Activated naive CD8-positive, alpha-beta T cell treated with anti-CD3 and anti-CD28 coated beads, Interleukin-2, amount 50 U/mL, for 24 hours (primary cell): ENCODE measurements around the gene AP1AR.
A peak's percentile ranks its signal among the peaks of the same experiment; 100 is the strongest.
"Not testable (repeated sequence)": the region's sequence is repeated elsewhere in the genome, so short reads cannot be mapped to it uniquely, and the experiment has no call there.

Experiments used
- ATAC-seq: fragments of 150-1000 bp; cut with Tn5 transposase; one replicate; pipeline ENCODE4 v1.10.0; 2021
- DNase-seq: peaks from one replicate; pipeline ENCODE4 v3.0.0; 2021
- H3K27ac Mint-ChIP-seq: one replicate; pipeline ENCODE4 v1.8.0; 2021; ENCODE audit warnings: mild to moderate bottlenecking, mixed read lengths
- H3K27me3 Mint-ChIP-seq: one replicate; pipeline ENCODE4 v1.8.0; 2021; ENCODE audit warnings: mixed read lengths
- H3K36me3 Mint-ChIP-seq: one replicate; pipeline ENCODE4 v1.8.0; 2021; ENCODE audit warnings: low read depth, mixed read lengths
- H3K4me1 Mint-ChIP-seq: one replicate; pipeline ENCODE4 v1.8.0; 2021; ENCODE audit warnings: mixed read lengths
- H3K4me3 Mint-ChIP-seq: one replicate; pipeline ENCODE4 v1.8.0; 2021; ENCODE audit warnings: mild to moderate bottlenecking, moderate library complexity, mixed read lengths
- H3K9me3 Mint-ChIP-seq: one replicate; pipeline ENCODE4 v1.8.0; 2021; ENCODE audit warnings: mixed read lengths

Gene AP1AR

GRCh38 chr4:112208137-112209095 lies 23.2 kb upstream of the AP1AR start:
- H3K27ac Mint-ChIP-seq, ATAC-seq, DNase-seq, H3K4me3 Mint-ChIP-seq, H3K27me3 Mint-ChIP-seq, H3K4me1 Mint-ChIP-seq, H3K9me3 Mint-ChIP-seq, H3K36me3 Mint-ChIP-seq: not testable (repeated sequence)

DNA sequence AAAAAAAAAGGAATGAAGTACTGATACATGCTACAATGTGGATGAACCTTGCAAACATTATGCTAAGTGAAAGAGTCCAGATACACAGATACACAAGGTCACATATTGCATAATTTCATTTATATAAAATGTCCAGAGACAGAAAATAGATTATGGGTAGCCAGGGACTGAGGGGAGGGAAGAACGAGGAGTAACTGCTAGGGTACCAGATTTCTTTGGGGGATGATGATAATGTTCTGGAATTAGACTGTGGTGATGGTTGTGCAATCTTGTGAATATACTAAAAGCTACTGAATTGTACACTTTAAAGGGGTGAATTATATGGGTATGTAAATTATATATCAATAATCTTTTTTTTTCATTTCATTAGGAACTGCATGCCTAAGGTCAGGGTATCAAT lies 20.8 kb upstream of the AP1AR start:
- Mint-ChIP-seq H3K27ac (no peak overlapping the region), H3K27me3 (no peaks in the 10 kb centered on the region), H3K9me3 (no peaks in the 10 kb centered on the region), H3K4me1 (peaks cover 5% of the 10 kb centered on the region), H3K4me3 (no peak overlapping the region), H3K36me3 (no peaks in the 10 kb centered on the region)
- ATAC-seq, result no peak
- DNase-seq, result no peak

GRCh38 chr4:112213091-112213490 lies 18.5 kb upstream of the AP1AR start:
- no peak for DNase-seq
- Mint-ChIP-seq H3K27ac (no peak overlapping the region), H3K4me1 (peaks cover 5% of the 10 kb centered on the region), H3K9me3 (no peaks in the 10 kb centered on the region), H3K4me3 (no peak overlapping the region), H3K36me3 (no peaks in the 10 kb centered on the region), H3K27me3 (no peaks in the 10 kb centered on the region)
- no peak for ATAC-seq

GRCh38 chr4:112213856-112214255 lies 17.7 kb upstream of the AP1AR start:
- Mint-ChIP-seq H3K4me3 (no peak overlapping the region), H3K4me1 (peaks cover 5% of the 10 kb centered on the region), H3K36me3 (no peaks in the 10 kb centered on the region), H3K27me3 (no peaks in the 10 kb centered on the region), H3K9me3 (no peaks in the 10 kb centered on the region), H3K27ac (no peak overlapping the region)
- ATAC-seq, result no peak
- no peak for DNase-seq

DNA sequence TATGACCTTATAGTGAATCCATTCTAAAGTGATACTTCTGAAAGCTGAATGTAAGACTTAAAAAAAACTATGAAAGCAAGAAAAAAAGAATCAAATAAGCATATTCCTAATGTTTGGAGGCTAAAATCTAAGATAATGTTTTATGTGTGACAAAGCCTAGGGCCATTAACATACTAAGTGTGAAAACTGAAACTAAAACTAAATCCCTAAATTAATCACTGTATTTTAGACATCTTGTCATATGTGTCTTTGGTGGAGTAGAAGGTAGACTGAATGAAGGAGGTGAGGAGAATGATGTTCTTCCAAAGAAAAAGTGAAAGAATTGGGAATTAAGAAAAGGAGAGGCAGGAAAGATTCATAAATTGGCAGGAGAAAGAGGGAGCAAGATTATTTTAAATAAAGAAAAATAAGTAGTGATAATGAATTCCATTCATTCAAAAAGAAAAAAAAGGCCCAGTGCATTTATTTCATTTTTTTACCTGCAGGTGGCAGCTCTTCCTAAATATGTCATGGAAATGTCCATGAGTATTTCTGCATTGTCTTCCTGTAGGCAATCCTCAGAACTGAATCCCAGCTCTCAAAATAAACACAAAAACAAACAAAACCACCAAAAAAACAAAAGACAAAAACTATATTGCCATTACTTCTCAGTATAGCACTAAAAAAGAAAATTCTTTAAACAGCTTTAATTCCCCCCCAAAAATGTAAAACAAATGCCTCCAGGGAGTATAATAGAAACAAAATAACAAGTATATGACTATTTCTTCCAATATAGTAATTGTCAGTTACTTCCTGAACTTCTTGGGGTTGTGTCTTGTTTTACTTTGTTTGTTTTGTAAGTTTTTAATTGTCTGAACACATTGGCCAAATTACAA lies 17.0 kb upstream of the AP1AR start:
- Mint-ChIP-seq H3K36me3 (no peaks in the 10 kb centered on the region), H3K9me3 (no peaks in the 10 kb centered on the region), H3K27ac (no peak overlapping the region), H3K4me1 (peaks cover 5% of the 10 kb centered on the region), H3K27me3 (no peaks in the 10 kb centered on the region), H3K4me3 (no peak overlapping the region)
- ATAC-seq (no peak), DNase-seq (no peak)

- H3K27me3 Mint-ChIP-seq, result no peaks in the 10 kb centered on the region
- H3K4me1 Mint-ChIP-seq, result peaks cover 6% of the 10 kb centered on the region
- no peak overlapping the region for H3K4me3 Mint-ChIP-seq
- H3K36me3 Mint-ChIP-seq, result peaks cover 2% of the 10 kb centered on the region
- H3K27ac Mint-ChIP-seq, result no peak overlapping the region
- H3K9me3 Mint-ChIP-seq, result no peaks in the 10 kb centered on the region
- DNase-seq (no peak), ATAC-seq (no peak)
Measured at GRCh38 chr4:112219826-112220366, 11.7 kb upstream of the AP1AR start.

DNA sequence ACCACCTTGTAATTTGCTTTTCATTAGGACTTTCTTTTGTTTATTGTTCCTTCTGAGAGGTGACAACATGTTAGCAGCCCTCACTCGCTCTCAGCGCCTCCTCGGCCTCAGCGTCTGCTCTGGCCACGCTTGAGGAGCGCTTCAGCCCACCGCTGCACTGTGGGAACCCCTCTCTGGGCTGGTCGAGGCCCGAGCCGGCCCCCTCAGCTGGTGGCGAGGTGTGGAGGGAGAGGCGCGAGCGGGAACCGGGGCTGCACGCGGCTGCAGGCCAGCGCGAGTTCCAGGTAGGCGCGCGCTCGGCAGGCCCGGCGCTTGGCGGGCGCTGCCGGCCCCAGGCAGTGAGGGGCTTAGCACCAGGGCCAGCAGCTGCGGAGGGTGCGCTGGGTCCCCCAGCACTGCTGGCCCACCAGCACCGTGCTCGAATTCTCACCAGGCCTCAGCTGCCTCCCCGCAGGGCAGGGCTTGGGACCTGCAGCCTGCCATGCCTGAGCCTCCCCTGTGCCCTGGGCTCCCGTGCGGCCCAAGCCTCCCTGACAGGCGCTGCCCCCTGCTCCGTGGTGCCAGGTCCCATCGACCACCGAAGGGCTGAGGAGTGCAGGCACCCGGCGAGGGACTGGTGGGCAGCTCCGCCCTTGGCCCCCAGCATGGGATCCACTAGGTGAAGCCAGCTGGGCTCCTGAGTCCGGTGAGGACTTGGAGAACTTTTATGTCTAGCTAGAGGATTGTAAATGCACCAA lies 9.2 kb upstream of the AP1AR start:
- Mint-ChIP-seq H3K4me3 (no peak overlapping the region), H3K27me3 (no peaks in the 10 kb centered on the region)

GRCh38 chr4:112225157-112225556 lies 6.4 kb upstream of the AP1AR start:
- Mint-ChIP-seq H3K36me3 (peaks cover 2% of the 10 kb centered on the region), H3K9me3 (no peaks in the 10 kb centered on the region), H3K4me3 (no peak overlapping the region), H3K27me3 (peaks cover 2% of the 10 kb centered on the region), H3K27ac (no peak overlapping the region), H3K4me1 (peaks cover 7% of the 10 kb centered on the region)
- no peak for DNase-seq
- ATAC-seq, result no peak

More for the DNA sequence above, 9.2 kb upstream of the AP1AR start:
- H3K27ac Mint-ChIP-seq, result no peak overlapping the region
- H3K9me3 Mint-ChIP-seq, result no peaks in the 10 kb centered on the region
- DNase-seq, result no peak
- peaks cover 6% of the 10 kb centered on the region for H3K4me1 Mint-ChIP-seq
- no peak for ATAC-seq
- peaks cover 2% of the 10 kb centered on the region for H3K36me3 Mint-ChIP-seq

- Mint-ChIP-seq H3K4me1 (peaks cover 36% of the 10 kb centered on the region), H3K36me3 (peaks cover 2% of the 10 kb centered on the region), H3K4me3 (peak overlapping the region; percentile 96), H3K27me3 (peaks cover 2% of the 10 kb centered on the region), H3K27ac (peak overlapping the region; percentile 98), H3K9me3 (no peaks in the 10 kb centered on the region)
- DNase-seq, result peak; percentile 98
- peak; percentile 86 for ATAC-seq
Measured at GRCh38 chr4:112230879-112231778, 458 bp upstream of the AP1AR start.

GRCh38 chr4:112234952-112235609 lies 3.5 kb downstream of the AP1AR start:
- ATAC-seq, result no peak
- Mint-ChIP-seq H3K27me3 (no peaks in the 10 kb centered on the region), H3K36me3 (peaks cover 3% of the 10 kb centered on the region), H3K27ac (no peak overlapping the region), H3K4me3 (no peak overlapping the region), H3K4me1 (peaks cover 43% of the 10 kb centered on the region), H3K9me3 (no peaks in the 10 kb centered on the region)
- peak; percentile 40 for DNase-seq

GRCh38 chr4:112236040-112236439 lies 4.5 kb downstream of the AP1AR start:
- H3K4me3 Mint-ChIP-seq, result no peak overlapping the region
- DNase-seq (no peak), ATAC-seq (no peak)
- peaks cover 4% of the 10 kb centered on the region for H3K36me3 Mint-ChIP-seq
- no peaks in the 10 kb centered on the region for H3K27me3 Mint-ChIP-seq
- no peaks in the 10 kb centered on the region for H3K9me3 Mint-ChIP-seq
- H3K27ac Mint-ChIP-seq, result no peak overlapping the region
- H3K4me1 Mint-ChIP-seq, result peaks cover 39% of the 10 kb centered on the region

GRCh38 chr4:112238833-112239232 lies 7.2 kb downstream of the AP1AR start:
- Mint-ChIP-seq H3K4me3 (no peak overlapping the region), H3K27me3 (no peaks in the 10 kb centered on the region), H3K4me1 (peaks cover 19% of the 10 kb centered on the region), H3K9me3 (no peaks in the 10 kb centered on the region), H3K36me3 (peaks cover 5% of the 10 kb centered on the region), H3K27ac (no peak overlapping the region)
- ATAC-seq (no peak), DNase-seq (no peak)

DNA sequence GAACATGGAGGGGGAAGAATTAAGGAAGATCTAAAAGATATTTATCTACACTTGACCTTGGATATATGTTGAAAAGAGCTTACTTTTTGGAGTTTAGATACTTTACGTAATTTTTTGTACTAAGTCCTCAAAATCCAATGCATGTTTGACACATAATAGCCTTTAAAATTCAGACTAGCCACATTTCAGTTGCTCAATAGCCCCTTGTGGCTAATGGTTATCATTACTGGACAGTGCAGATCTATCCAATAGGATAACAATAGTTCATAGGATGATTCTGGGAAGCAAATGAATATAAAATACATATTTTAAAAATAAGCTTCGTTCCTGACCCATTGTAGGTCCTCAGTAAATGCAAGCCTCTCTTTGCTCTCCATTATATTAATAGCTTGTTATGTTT lies 13.8 kb downstream of the AP1AR start:
- no peaks in the 10 kb centered on the region for H3K4me1 Mint-ChIP-seq
- DNase-seq, result no peak
- no peaks in the 10 kb centered on the region for H3K9me3 Mint-ChIP-seq
- H3K36me3 Mint-ChIP-seq, result peaks cover 3% of the 10 kb centered on the region
- H3K27ac Mint-ChIP-seq, result no peak overlapping the region
- ATAC-seq, result no peak
- no peak overlapping the region for H3K4me3 Mint-ChIP-seq
- no peaks in the 10 kb centered on the region for H3K27me3 Mint-ChIP-seq
